ENCODE measurements around the gene SLFN13.

DNA sequence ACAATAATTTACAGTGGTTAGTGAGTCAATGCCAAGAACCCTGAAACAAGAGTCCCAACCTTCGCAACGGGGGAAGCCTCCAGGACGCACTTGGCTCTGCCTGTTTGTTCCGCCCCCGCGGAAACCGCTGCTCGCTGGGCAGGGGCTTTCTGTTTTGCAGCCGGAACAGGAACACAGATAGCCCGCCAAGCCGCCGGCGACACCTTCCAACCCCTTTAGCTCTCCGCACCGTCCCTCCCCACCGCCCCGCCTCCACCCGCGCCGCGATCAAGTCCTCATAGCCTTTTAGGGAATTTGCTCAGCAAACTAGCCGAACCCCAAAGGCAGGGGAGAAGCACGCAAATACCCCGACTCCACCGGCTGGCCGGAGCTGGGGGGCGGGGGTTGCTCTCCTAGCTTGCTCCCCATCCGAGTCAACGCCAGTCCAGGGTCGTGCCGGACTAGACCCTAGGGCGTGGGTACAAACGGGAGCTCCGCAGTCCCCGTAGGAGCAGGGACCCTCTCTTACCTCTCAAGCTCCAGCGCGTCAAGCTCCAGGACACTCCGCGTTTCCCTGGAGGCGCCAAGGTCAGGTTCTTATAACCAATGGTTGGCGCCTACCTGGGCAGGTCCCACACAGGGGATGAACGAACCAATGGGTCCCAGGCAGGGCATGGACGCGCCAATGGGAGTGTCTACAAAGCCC is at the start of gene SLFN13:
- TF ChIP-seq CTCF (IDR thresholded peaks at IDR 0.05; ENCODE audit: insufficient read depth, low read length) (no peak), POLR2AphosphoS5 (IDR thresholded peaks at IDR 0.05; ENCODE audit: low read depth) (peak; percentile 84), GABPA (IDR thresholded peaks at IDR 0.05; ENCODE audit: low read depth) (peak; percentile 77)
- TF ChIP-seq, protein P1, sequence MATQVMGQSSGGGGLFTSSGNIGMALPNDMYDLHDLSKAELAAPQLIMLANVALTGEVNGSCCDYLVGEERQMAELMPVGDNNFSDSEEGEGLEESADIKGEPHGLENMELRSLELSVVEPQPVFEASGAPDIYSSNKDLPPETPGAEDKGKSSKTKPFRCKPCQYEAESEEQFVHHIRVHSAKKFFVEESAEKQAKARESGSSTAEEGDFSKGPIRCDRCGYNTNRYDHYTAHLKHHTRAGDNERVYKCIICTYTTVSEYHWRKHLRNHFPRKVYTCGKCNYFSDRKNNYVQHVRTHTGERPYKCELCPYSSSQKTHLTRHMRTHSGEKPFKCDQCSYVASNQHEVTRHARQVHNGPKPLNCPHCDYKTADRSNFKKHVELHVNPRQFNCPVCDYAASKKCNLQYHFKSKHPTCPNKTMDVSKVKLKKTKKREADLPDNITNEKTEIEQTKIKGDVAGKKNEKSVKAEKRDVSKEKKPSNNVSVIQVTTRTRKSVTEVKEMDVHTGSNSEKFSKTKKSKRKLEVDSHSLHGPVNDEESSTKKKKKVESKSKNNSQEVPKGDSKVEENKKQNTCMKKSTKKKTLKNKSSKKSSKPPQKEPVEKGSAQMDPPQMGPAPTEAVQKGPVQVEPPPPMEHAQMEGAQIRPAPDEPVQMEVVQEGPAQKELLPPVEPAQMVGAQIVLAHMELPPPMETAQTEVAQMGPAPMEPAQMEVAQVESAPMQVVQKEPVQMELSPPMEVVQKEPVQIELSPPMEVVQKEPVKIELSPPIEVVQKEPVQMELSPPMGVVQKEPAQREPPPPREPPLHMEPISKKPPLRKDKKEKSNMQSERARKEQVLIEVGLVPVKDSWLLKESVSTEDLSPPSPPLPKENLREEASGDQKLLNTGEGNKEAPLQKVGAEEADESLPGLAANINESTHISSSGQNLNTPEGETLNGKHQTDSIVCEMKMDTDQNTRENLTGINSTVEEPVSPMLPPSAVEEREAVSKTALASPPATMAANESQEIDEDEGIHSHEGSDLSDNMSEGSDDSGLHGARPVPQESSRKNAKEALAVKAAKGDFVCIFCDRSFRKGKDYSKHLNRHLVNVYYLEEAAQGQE (IDR thresholded peaks at IDR 0.05; ENCODE audit: insufficient replicate concordance, low read depth): no peak
